Dermis microvascular lymphatic vessel endothelial cell (primary cell): ENCODE measurements around the gene SBK2. TPM values are rescaled to one million over a fixed set of nuclear protein-coding genes. Genes with fewer than 3 reads are reported as not detected.
A peak's percentile ranks its signal among the peaks of the same experiment; 100 is the strongest.

Source experiments
- DNase-seq, 2 donors: peaks; one replicate each; pipeline versions ENCODE4 v3.0.0 to v3.0.0-alpha.2; 2010; ENCODE audit warnings: low read depth in 2 of 2
- total RNA-seq: library from RNA; depleted of rRNA; stranded (reverse); fragments of >200 nt; gene quantifications from 2 replicates; pipeline ENCODE4 v1.2.1, GENCODE V29; 2014

The SBK2 gene
- total RNA-seq, 1 donor from 2014 or later, result not detected

DNA sequence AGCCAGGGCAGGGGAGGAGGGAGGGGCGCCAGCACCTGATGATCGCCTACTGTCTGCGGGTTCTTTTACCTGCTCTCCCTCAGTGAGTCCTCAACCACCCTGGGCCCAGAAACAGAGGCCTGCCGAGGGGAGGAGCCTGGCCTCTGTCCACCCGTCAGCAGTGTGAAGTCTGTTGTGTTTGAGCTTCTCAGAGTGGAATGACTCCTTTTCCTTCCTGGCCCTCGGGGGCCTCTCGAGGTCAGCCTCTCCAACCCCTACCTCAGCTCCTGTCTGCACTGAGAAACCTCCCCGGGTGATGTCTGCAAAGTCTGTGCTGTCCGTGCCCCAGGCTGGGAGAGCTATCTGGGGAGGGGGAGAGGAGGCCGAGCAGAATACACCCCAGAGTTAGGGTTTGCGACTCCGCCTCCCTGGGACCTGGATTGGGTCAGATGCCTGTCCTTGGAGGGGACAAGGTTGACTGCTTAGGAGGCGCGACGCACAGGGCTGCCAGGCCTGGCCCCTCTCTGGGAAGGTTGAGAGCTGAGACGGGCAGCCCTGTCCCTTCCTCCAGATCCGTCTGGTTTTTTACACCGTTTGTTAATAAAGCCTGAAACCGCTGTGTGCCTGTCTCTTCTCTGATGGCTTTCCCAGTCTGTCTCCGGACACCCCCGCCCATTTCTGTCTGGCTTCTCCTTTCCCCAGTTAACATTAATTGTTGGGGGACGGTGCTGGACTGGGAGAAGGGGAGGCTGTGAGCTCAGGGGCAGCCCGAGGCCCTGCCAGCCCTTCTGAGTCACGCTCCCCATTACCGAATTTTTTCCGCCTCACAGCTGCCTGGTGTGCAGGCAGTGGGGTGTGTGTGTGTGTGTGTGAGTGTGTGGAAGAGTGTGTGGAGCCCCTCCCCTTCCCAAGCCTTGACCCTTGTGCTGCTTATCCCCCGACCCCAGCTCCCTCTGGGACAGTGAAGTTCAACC lies 49.7 kb downstream of the SBK2 start:
- DNase-seq, result peak; percentile 74 to 89

DNA sequence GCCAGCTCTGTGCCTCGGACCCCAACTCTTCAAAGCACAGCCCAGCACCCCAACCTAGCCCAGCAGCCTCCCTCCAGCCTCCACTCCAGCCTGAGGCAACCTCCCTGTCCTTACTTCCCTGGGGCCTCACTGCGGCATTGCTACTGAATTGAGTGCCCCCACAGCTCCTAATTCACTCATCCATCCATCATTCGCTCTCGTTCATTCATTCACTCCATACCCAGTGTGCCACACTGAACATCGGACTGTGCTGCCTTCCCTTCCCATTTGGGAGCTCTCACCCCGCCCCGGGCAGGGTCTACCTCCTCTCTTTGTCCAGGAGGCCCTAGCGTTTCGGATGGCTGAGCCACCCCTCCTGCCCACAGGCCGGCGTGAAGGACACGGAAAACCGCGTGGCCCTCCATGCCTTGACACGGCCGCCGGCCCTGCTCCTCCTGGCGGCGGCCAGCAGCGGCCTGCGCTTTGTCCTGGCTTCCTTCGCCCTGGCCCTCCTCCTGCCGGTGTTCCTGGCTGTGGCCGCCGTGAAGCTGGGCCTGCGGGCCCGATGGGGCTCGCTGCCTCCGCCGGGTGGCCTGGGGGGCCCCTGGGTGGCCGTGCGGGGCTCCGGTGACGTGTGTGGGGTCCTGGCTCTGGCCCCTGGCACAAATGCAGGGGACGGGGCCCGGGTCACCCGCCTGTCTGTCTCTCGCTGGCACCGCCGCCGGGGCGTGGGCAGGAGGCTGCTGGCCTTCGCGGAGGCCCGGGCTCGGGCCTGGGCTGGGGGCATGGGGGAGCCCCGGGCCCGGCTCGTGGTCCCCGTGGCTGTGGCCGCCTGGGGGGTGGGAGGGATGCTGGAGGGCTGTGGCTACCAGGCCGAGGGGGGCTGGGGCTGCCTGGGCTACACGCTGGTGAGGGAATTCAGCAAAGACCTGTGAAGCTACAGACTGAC lies 50.6 kb downstream of the SBK2 start:
- peak in 1 of 2 donors; percentile 10 for DNase-seq

DNA sequence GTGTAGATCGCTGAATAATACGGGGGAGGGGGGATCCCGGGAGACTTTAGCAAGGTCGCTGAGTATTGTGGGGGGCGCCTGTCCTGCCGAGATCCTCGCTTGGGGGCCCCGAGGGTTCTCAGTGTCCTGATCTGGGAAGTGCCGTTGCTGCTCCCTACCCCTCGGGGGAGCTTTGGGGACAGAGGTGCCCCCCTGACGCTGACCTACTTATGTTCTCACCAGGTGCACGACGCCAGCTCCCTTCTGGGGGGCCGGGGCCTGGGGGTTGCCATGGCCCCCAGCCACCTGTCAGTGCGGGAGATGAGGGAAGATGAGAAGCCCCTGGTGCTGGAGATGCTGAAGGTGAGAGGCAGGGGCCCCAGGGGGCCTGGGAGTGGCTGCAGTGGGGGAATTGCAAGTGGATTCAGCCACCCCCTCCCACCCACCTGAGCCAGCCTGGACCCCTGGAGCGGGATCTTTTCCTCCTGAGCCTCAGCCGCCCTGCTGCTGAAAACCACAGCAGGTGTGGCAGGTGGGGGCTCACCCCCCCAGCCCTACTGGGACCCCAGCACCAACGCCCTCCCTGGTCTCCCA lies 51.4 kb downstream of the SBK2 start:
- DNase-seq, result no peak

DNA sequence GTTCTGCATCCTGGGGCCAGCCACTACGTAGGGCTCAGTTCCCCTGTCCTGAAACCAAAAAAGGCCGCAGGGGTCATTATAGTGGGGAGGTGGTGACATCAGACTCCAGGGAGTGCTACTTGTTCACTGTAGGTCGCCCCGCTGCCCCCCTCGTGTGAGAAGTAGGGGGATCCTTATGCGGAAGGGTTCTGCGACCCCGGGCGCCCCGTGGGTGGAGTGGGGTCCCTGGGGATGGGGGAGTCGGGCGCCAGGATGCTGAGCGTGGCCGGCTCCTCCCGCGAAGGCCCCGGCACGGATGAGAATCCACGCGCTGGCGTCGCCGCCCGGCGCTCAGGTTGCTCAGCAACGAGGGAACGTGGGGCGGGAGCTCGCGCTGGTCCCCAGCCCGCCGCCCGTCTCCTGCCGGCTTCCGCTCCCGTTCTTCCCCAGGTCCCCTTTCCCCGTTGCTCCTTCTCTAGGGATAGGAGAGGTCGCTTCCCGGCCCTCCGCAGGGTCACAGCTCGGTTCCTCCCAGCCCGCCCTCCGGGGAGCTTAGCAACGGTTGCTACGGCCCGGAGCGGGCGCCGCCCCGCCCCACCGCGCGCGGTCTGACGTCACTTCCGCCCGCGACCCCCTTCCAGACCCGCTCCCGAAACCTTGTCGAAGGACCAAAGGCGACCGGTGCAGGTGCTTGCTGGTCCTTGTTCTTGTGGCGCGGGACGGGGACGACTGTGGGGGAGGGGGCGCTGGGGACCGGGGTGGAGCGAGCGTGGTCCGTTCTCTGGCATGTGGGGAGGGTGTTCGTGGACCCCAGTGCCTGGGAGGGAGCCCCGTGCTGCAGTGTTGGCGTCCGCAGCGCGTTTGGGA lies 52.1 kb downstream of the SBK2 start, which contains the start of gene NAT14:
Gene NAT14, plus strand, starts transcription at position 596 of the 846 bp plus-strand sequence. CDS start 521 bp downstream, outside the sequence.
- peak in 1 of 2 donors; percentile 55 for DNase-seq

DNA sequence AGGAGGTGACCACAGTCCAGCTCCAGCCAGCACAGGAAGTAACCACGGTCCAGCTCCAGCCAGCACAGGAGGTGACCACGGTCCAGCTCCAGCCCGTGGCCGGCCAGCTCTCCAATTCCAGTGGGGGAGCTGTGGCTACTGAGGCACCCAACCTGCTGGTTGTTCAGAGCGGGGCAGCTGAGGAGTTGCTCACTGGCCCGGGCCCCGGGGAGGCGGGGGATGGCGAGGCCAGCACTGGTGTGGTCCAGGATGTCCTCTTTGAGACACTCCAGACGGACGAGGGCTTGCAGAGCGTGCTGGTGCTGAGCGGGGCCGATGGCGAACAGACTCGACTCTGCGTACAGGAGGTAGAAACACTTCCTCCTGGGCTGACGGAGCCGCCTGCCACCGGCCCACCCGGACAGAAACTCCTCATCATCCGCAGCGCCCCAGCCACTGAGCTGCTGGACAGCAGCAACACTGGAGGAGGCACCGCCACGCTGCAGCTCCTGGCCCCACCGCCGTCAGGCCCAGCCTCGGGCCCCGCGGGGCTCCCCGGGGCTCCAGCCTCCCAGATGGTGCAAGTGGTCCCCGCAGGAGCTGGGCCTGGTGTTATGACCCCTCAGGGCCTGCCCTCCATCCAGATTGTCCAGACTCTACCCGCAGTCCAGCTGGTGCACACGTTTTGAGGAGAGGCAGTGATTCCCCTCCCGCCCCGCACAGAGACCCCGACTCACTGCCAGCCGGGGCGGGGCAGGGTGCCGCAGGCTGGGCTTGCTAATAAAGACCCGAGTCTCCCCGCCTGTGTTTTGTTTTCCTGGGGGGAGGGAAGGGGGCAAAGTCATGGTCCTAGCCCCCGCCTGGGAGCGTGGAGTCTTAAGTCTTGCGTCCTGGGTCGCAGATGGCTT lies 53.0 kb downstream of the SBK2 start:
- no peak for DNase-seq

DNA sequence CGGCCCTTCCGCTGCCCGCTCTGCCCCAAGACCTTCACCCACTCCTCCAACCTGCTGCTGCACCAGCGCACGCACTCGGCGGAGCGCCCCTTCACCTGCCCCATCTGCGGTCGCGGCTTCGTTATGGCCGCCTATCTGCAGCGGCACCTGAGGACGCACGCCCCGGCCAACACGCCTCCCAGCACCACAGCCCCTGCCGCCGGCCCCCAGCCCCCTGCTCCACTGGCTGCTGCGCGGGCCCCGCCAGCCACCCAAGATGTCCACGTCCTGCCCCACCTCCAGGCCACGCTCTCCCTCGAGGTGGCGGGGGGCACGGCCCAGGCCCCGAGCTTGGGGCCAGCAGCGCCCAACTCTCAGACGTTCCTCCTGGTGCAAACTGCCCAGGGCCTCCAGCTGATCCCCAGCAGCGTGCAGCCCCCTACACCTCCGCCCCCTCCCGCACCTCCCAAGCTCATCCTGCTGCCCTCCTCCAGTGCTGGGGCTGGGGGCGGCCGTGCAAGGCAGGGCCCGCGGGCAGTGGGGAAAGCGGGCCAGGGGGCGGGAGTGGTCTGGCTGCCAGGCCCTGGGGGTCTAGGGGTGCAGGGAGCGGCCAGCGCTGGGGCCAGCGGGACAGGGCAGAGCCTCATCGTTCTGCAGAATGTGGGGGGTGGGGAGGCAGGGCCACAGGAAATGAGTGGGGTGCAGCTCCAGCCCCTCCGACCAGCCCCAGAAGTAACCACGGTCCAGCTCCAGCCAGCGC lies 53.8 kb downstream of the SBK2 start:
- DNase-seq, result no peak

DNA sequence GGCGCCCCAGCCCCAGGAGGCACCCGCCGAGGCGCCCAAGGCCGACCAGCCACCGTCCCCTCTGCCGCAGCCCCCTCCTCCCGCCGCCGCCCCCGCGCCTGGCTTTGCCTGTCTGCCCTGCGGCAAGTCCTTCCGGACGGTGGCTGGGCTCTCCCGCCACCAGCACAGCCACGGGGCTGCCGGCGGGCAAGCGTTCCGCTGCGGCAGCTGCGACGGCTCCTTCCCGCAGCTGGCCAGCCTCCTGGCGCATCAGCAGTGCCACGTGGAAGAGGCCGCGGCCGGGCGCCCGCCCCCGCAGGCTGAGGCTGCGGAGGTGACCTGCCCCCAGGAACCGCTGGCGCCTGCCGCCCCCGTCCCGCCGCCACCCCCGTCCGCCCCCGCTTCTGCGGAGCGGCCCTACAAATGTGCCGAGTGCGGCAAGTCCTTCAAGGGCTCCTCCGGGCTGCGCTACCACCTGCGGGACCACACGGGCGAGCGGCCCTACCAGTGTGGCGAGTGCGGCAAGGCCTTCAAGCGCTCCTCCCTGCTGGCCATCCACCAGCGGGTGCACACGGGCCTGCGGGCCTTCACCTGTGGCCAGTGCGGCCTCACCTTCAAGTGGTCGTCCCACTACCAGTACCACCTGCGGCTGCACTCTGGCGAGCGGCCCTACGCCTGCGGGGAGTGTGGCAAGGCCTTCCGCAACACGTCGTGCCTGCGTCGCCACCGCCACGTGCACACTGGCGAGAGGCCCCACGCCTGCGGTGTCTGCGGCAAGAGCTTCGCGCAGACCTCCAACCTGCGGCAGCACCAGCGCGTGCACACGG lies 54.6 kb downstream of the SBK2 start:
- no peak for DNase-seq

DNA sequence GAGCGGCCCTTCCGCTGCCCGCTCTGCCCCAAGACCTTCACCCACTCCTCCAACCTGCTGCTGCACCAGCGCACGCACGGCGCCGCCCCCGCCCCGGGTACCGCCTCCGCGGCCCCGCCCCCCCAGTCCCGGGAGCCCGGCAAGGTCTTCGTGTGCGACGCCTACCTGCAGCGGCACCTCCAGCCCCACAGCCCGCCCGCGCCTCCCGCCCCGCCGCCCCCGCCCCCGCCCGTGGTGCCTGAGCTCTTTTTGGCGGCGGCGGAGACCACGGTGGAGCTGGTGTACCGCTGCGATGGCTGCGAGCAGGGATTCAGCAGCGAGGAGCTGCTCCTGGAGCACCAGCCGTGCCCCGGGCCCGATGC lies 55.2 kb downstream of the SBK2 start:
- no peak for DNase-seq

DNA sequence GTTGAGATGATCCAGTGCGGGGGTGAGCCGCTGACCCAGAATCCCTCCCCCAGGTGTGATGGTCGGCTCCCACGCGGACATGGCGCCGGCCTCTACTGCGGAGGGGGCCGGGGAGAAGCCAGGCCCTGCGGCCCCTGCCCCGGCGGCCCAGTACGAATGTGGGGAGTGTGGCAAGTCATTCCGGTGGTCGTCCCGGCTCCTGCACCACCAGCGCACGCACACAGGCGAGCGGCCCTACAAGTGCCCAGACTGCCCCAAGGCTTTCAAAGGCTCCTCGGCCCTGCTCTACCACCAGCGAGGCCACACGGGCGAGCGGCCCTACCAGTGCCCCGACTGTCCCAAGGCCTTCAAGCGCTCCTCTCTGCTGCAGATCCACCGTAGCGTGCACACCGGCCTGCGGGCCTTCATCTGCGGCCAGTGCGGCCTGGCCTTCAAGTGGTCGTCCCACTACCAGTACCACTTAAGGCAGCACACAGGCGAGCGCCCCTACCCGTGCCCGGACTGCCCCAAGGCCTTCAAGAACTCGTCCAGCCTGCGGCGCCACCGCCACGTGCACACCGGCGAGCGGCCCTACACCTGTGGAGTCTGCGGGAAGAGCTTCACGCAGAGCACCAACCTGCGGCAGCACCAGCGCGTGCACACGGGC lies 55.7 kb downstream of the SBK2 start:
- DNase-seq, result no peak

DNA sequence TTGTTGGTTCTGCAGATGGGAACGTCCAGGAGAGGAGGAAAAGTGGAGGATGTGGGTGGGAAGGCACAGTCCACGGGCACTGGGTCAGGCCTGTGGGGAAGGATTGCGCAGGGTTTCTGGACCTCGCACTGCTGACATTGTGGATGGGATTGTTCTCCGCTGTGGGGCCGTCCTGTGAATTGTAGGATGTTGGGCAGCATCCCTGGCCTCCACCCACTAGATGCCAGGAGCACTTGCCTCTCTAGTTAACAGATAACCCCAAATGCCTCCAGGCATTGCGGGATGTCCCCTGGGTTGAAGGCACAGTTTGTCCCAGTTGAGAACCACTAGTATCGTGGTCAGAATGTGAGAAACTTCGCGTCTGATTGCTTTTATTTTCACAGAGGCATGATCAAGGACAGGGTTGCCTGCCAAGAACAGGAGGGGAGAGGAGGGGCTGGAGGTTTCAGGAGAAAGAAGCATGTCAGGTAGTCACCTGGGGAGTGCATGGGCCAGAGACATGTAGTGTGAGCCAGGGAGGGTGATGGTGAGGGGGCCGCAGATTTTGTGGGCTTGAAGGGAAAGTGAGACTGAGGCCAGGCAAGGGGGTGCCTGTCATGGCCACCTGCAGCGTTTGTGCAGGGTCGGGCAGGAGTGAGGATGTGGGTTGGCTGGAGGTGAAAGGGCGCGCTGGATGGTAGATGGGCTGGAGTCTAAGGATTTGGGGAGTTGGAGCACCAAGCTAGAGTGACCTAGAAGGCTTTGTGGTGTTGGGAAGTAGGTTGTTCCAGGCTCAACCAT lies 57.3 kb downstream of the SBK2 start:
- no peak for DNase-seq

DNA sequence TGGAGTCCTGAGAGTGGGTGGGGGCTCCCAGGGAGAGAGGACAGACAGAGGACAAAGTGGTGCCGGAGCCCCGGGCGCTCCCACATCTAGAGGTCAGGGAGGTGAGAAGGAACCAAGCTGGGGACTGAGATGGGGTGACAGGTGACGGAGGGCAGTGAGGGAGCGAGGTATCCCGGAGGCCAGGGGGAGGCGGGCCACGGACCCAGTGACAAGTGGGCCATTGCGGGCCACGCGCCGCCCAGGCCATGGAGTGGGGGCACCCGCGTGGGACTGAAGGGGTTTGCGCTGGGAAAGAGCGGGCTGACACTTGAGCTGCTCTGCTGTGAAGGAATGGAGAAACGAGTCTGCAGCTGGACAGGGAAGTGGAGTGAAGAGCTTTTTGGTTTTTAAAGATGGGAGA lies 57.9 kb downstream of the SBK2 start:
- no peak for DNase-seq

Other genes with a start within 250 kb of the SBK2 start
- gene TMEM150B, start 211.8 kb downstream of the SBK2 start, total RNA-seq, result not detected in 2 replicates
- 3.2 and 4.6 TPM in 2 replicates for gene KMT5C, start 197.3 kb downstream of the SBK2 start, total RNA-seq
- not detected in 2 replicates for gene COX6B2, start 182.4 kb downstream of the SBK2 start, total RNA-seq
- not detected in 2 replicates for gene GARIN5B, start 173.9 kb downstream of the SBK2 start, total RNA-seq
- gene IL11, start 166.7 kb downstream of the SBK2 start, total RNA-seq, result under 0.01 and 0.13 TPM in 2 replicates
- not detected in 2 replicates for gene TMEM190, start 160.3 kb downstream of the SBK2 start, total RNA-seq
- 0.26 and 0.63 TPM in 2 replicates for gene TMEM238, start 152.8 kb downstream of the SBK2 start, total RNA-seq
- gene RPL28, start 151.2 kb downstream of the SBK2 start, total RNA-seq, result 126 and 262 TPM in 2 replicates
- 40.6 and 54.6 TPM in 2 replicates for gene UBE2S, start 129.3 kb downstream of the SBK2 start, total RNA-seq
- gene SHISA7, start 93.8 kb downstream of the SBK2 start, total RNA-seq, result not detected in 2 replicates
- gene ISOC2, start 75.5 kb downstream of the SBK2 start, total RNA-seq, result 61.0 and 75.9 TPM in 2 replicates
- not detected in 2 replicates for gene C19orf85, start 72.4 kb downstream of the SBK2 start, total RNA-seq
- 0.77 and 2.1 TPM in 2 replicates for gene ZNF628, start 60.5 kb downstream of the SBK2 start, total RNA-seq
- gene NAT14, start 51.9 kb downstream of the SBK2 start, total RNA-seq, result 8.9 and 9.1 TPM in 2 replicates
- gene SSC5D, start 48.7 kb downstream of the SBK2 start, total RNA-seq, result under 0.01 and 0.13 TPM in 2 replicates
- 0.13 and 0.26 TPM in 2 replicates for gene SBK3, start 8.4 kb upstream of the SBK2 start, total RNA-seq
- gene ZNF579, start 43.7 kb upstream of the SBK2 start, total RNA-seq, result 1.9 and 3.5 TPM in 2 replicates
- gene FIZ1, start 62.4 kb upstream of the SBK2 start, total RNA-seq, result 2.6 and 3.3 TPM in 2 replicates
- gene ZNF524, start 63.2 kb upstream of the SBK2 start, total RNA-seq, result 6.9 and 11.9 TPM in 2 replicates
- 0.39 and 1.5 TPM in 2 replicates for gene ZNF865, start 68.5 kb upstream of the SBK2 start, total RNA-seq
- gene ZNF784, start 87.4 kb upstream of the SBK2 start, total RNA-seq, result 3.3 and 4.9 TPM in 2 replicates
- 1.0 and 3.0 TPM in 2 replicates for gene ZNF580, start 103.9 kb upstream of the SBK2 start, total RNA-seq
- 20.0 and 25.8 TPM in 2 replicates for gene ZNF581, start 106.5 kb upstream of the SBK2 start, total RNA-seq
- 4.6 and 9.5 TPM in 2 replicates for gene CCDC106, start 111.1 kb upstream of the SBK2 start, total RNA-seq
- gene U2AF2, start 117.9 kb upstream of the SBK2 start, total RNA-seq, result 84.0 and 95.8 TPM in 2 replicates
- 25.0 and 59.2 TPM in 2 replicates for gene EPN1, start 138.1 kb upstream of the SBK2 start, total RNA-seq
- gene NLRP9, start 201.3 kb upstream of the SBK2 start, total RNA-seq, result not detected in 2 replicates
- 1.3 and 3.4 TPM in 2 replicates for gene RFPL4A, start 222.0 kb upstream of the SBK2 start, total RNA-seq
- gene RFPL4AL1, start 232.0 kb upstream of the SBK2 start, total RNA-seq, result 0.51 TPM in 1 of 2 replicates, not detected in the other